ENCODE results near the gene MAN2A1.
"Not testable (repeated sequence)": the region's sequence is repeated elsewhere in the genome, so short reads cannot be mapped to it uniquely, and the experiment has no call there.

The MAN2A1 gene

DNA sequence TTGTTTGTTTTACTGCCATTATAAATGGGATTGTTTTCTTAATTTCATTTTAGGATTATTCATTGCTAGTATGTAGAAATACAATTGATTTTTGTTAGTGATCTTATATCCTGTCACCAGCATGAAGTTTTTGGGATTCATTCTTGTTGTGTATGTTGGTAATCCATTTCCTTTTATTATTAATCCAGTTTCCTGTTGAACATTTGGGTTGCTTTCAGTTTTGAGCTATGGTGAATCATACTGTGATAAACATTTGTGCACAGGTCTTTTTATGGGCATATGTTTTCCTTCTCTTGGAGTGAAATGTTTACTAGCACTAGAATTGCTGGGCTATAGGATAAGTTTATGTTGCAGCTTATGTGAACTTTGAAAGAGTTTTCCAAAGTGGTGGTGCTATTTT, 69.6 kb downstream of the MAN2A1 start:
- no peak for DNase-seq

DNA sequence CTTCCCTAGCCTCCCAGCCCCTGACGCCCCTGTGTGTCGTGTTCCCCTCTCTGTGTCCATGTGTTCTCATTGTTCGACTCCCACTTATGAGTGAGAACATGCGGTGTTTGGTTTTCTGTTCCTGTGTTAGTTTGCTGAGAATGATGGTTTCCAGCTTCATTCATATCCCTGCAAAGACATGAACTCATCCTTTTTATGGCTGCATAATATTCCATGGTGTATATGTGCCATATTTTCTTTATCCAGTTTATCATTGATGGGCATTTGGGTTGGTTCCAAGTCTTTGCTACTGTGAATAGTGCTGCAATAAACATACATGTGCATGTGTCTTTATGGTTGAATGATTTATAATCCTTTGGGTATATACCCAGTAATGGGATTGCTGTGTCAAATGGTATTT, 70.4 kb downstream of the MAN2A1 start:
- DNase-seq, result not testable (repeated sequence)

DNA sequence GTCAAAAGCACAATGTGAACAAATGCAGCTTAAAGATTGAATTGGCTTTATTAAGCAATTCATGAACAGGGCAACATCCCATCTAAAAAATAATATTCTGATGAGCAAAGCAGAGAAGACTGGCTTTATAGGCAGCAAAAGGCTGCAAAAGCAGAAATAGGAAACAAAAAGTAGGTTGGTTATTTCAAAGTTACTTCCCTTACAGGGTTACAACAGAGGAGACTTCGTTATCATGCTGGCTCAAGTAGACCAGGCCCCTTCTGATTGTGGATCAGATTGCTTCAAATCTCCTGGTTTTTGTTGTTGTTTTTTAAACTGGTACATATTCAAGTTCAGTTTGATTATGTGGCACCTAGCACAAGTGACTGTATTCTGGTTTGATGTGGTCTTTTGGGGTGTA, 73.1 kb downstream of the MAN2A1 start:
- DNase-seq, result no peak

DNA sequence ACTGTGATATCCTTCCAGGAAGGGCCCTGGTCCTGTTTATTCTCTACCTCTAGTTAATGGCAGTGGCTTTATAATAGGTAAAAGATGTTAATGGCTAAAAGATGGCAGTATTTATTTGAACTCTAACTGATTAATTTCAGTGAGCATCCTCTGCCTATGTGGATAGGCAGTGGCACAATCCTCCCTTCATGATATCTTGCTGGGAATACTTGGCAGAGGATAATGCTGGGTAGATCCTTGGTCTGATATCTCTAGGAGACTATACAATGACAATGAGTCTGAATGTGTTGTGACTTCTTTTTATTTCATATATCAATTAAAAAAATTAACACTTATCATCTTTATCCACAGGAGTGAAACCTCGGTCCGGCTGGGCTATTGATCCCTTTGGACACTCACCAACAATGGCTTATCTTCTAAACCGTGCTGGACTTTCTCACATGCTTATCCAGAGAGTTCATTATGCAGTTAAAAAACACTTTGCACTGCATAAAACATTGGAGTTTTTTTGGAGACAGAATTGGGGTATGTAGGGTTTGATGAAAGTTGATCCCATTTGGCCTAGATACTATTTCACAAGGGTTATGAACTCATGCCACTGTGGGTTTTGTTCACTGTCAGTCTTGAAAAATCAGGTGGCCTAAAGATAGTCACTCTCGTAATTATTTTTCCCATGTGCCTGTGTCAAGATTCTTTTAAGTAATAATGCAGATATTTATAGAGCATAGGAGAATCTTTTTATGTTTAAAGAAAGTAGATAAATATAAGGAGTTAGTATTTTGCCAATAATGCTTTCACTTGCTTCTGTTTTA, 77.7 kb downstream of the MAN2A1 start:
- no peak for DNase-seq

DNA sequence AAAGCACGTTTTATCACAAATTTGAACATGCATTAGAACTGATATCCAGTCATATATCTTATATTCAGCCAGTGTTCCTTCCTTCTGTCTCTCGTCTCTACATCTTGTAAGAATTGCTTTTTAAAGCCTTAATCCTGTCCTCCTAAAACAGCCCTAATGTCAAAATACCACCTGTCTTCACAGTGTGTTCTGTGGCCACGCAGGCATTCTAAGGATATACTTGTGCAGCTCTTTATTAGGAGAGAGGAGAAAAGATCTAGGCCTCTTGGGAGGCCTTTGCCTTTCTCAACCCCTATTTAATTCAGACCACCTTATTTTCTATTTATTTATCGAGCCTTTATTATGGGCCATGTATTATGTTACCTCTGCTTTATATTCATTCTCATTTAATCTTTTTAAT, 78.3 kb downstream of the MAN2A1 start:
- DNase-seq, result no peak

DNA sequence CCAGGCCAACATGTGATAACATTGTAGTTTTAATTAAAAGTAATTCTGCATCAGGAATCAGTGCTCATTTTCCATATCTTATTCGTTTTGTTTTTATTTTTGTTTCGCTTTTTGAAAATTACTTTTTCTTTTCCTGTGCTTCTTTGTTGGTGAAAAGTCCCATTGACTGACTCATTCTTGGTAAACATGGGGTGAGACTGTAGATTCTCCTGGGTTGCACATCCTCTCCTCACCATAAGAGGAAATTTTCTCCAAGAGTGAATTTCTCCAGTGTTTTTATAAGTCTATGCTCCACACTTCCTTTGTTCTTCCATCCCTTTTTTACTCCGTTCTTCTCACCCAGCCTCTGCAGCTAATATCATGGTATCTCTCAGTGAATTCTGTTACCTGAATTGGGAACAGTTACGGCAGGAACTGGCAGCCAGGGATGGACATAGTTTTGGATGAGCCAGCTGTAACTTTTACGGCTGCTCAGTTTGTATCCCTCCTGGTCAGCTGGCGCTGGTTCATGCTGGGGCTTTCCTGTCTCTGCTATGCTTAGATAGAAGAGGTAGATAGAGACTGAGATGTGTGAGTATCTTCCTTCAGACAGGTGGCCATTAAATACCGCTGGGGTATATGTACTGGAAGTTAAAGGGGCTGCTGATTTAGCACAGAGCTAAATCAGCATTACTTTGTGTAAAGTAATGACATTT, 80.0 kb downstream of the MAN2A1 start:
- no peak for DNase-seq

DNA sequence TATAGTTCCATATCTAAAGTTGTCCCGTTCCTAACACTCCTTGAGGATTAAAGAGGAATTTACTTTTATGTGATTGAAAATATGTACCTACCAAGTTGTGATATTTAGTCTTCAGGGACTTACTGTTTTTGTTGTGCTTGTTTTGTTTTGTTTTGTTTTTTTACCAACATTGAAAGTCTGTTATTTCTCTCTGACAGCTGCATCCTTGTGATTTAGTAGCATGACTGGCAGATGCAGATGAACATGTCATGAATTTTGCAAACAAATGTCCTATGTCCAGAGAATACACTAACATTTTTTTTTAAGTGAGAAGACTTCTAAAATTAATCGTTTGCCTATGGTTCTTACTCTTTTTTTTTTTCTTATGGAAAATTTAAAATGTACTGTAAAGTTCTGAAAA, 85.4 kb downstream of the MAN2A1 start:
- no peak for DNase-seq

DNA sequence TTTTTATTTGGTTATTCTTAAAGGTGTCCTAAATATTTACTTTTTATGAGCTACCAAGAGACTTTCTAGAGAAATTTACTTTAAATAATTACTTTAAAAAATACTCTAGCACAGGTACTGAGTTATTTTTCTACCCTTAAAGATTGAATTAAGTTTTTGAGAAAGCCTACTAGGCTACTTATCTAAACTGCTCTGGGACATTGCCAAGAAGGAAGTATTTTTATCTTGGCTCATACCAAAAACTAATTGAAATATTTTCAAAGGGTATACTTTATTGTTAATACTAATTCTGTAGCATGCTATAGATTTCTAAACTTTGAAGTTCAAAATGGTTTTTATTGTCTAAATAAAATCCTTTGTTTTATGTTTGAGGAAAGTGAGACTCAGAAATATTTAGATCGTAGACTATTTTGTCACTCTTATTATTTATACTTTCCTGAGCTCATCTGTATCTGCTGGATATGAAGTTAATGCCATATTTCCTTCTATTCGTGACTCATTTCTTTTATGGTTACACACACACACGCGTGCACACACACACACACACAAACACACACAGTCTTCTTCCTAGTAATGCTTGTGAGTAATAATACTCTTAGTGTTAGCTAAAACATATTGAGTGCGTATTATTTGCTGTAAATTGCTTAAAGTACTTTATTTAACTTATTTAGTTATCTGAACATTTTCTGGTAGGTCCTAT, 89.5 kb downstream of the MAN2A1 start:
- DNase-seq, result no peak

DNA sequence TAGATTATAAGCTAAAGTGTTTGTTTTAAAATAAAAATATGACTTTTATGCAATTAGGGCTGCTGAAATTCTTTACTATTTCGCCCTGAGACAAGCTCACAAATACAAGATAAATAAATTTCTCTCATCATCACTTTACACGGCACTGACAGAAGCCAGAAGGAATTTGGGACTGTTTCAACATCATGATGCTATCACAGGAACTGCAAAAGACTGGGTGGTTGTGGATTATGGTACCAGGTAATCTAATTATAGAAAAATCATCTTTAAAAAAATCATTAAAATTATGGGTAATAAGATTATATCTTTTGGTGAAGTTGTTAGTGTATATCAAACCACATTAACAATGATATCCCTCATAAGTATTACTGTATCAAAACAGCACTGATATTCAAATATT, 95.0 kb downstream of the MAN2A1 start:
- no peak for DNase-seq

DNA sequence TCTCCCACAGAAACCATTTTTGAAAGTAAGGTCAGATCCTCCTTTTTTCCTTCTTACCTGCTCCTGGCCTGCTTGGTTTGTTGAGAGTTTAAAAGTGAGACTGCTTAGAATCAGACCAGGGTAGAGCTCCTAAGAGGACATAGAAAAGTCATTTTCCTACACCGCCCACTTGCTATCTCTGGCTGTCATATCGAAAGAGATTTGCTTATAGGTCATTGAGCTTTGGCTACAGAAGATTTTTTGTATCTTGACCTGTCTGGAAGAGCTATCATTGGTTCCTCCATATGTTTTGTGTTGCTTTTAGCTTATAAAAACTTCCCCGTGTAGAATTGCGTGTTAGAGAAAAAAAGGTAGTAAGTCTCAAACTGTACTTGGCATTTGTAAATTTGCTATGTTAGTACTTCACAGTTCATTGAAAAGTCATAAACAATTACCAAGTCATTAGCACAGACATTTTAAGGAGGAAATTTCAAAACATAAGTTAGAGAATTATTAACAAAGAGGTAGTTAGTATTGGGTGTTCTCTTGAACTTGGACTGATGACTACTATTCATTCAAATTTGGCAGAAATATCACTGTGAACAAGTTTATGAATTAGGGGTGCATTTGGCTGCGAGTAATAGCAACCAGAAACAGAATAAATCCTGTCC, 96.6 kb downstream of the MAN2A1 start:
- no peak for DNase-seq

DNA sequence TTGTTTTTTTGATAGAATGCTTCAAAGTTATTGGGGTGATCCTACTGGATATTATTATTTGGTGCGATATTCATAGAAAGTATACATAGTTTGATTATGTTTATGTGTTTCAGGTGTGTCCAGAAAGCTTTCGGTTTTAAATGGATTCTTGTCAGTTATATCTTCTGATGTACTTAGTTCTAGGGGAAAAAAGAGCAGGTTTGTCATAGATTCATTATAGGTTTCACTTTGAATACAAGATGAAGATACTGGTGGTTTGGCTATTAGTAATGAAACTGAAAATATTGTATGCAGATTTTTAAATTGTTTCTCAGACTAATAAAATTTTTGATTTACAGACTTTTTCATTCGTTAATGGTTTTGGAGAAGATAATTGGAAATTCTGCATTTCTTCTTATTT, 98.9 kb downstream of the MAN2A1 start:
- no peak for DNase-seq

DNA sequence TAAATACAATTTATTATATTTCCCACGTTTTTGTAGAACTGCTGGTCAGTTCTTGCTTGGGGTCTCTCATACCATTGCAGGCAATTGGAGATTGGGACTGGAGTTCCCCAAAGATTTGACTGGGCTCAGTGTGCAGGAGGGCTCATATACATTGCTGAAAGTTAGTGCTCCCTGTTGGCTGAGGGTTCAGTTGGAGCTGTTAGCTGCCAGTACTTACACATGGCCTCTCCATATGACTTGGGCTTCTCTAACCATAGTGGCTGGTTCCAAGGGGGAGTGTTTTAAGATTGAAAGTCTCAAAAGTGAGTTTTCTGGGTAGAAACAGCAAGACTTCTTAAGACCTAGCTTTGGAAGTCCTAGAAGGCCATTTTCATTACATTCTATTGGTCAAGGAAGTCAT, 102.9 kb downstream of the MAN2A1 start:
- no peak for DNase-seq

DNA sequence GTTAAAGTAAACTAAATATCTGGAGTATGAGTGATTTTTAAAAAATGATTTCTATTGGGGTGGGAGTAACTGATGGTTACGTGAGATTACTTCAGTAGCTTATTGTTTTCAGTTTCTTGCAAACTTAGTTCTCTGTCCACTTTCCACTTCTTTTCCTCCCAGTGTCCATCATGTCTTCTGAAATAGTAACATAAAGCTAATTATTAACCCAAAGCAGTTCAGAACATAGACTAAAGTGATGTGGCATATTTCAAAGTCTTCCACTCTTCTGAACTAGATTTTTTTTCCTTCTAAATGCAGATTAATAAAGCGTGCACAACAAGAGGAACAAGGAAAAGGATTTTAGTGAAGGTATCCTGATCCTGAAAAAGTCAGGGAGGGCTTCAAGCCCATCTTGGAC, 114.1 kb downstream of the MAN2A1 start:
- DNase-seq, result no peak

DNA sequence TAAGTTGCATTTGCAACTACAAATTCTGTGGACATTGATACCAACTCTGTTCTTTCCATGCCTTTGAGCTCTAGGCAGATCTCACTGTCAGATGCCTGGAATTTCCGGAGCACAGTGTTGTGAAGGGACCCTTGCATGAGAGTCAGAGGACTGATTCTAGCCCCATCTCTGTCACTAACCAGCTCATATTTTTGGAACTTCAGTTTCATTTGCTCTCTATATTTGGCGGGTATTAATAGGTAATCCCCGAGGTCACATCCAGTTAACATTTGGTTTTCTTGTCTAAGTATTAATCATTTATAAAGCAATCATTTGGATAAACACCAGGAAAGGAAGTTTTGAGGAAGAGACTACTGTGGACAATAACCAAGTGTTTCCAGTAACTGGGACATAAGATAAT, 115.7 kb downstream of the MAN2A1 start:
- DNase-seq, result no peak

DNA sequence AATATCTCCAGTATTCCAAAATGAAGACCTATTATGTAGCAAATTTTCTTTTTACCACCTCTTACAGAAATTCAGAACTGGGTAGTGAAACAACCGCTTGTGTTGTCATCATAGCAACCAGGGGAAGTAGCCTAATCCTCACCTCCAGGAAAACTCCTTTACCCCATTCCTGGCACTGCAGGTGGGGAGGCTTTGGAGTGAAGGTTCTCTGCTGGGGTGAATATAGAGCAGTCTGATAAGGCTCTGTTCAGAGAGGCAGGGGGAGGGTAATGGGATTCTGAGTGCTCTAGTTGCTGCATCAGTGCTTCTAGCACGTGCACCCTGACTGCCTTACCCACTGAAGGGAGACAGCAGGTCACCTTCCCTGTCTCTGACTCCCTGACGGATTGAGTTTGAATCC, 116.2 kb downstream of the MAN2A1 start:
- no peak for DNase-seq

DNA sequence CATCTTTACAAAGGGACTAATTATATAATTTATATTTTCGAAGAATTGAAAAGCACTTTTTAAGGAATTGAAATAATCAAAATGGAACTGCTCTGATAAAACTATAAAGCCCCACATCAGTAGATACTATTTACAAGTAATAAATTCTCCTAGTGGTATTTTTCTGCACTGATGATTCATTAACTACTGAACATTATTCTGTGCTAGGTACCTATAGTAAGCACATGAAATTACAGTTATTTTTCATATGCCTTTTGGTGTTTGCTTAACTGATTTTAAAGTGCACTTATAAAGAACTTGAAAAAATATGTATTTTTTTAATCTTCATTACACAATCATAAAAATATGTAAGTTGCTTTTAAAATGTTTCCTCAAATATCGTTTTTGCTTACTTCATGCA, 123.0 kb downstream of the MAN2A1 start:
- DNase-seq, result no peak

DNA sequence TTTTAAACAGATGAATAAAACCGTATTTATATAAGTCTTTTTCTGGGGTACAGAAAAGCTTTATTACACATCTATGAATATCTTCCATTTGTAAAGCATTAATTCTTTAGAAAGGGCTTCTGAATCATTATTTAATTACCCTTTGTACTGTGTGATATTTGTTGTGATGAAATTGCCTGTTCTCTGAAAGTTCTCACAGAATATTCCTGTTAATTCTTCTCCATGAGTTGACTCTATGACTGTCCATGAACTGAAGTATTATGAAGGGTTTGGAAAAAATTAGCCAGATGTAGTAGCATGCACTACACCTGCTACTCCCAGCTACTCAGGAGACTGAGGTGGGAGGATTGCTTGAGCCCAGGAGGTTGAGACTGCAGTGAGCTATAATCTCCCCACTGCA, 127.0 kb downstream of the MAN2A1 start:
- DNase-seq, result no peak

DNA sequence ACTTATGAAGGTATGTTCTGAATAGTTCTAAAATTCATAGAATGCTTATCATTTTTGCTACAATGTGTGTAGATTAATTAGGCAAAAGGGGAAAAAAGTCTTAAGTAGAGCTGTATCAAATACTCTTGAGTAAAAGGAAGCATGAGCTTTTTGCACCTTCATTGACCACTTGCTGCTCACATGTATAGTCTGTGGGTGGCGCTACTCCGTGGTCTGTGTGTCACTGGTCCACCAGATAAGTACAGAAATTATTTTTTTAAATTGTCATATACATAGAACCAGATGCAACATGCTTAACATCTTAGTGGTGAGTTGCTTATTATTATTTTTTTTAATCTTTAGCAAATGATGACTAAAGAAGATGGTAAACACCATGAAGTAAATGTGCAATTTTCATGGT, 130.2 kb downstream of the MAN2A1 start:
- DNase-seq, result no peak

DNA sequence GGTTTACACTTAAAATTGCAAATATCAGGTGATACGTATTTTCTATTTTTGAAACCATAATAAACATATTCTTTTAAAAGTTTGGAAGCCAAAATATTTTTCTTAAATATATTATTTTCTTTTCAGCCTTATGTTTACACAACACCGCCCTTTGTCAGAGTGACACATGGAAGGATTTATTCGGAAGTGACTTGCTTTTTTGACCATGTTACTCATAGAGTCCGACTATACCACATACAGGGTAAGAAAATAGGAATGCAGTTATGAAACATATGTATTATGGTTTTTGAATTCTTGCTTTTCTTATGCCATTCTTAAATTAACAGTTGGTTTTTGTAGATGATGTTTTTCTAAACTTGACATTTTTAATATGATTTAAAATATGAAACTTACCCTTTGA, 133.9 kb downstream of the MAN2A1 start:
- no peak for DNase-seq

DNA sequence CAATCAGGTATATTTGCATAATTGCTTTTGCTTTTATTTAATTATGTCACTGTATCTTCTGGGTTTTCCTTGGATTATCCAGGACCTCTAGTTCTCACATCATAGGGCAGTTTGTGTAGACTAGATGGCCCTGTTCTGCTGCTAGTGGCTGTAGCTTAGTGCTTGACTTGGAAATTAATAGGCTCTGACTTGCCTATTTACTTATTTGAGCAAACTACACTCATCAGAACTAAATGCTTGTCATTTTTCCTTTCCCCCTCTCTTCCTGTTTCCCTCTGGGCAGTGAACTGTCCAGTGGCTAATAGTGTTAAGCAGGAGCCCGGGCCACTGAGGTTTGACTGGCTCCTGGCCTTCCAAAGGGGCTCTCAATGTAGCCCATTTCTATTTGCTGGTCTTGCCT, 135.7 kb downstream of the MAN2A1 start:
- DNase-seq, result no peak

DNA sequence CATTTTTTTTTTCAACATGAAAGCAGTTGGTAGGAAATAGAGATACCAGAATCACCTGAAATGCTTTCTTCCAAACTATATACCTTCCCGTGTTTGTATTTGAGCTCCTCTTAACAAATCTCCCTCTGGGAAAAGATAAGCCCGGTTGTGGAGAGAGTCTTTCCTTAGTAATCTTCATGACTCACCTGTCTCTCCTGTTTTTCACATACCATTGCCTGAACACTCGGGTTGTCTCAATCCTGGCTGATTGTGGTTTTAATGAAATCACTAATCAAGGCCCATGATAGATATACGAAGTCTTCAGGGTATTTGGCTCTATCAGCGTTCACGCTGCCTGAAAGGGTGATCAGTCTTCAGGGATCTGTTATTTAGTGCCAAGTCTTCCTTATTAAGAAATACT, 136.7 kb downstream of the MAN2A1 start:
- no peak for DNase-seq

DNA sequence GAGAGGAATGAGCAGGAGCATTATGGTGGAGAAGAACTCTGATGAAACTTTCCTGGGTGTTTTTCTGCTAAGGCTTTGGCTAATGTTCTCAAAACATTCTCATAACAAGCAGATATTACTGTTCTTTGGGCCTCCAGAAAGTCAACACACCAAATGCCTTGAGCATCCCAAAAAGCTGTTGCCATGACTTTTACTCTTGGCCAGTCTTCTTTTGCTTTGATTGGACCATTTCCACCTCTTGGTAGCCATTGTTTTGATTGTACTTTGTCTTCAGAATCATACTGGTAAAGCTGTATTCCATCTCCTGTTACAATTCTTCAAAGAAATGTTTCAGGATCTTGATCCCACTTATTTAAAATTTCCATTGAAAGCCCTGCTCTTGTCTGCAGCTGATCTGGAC, 139.6 kb downstream of the MAN2A1 start:
- no peak for DNase-seq

DNA sequence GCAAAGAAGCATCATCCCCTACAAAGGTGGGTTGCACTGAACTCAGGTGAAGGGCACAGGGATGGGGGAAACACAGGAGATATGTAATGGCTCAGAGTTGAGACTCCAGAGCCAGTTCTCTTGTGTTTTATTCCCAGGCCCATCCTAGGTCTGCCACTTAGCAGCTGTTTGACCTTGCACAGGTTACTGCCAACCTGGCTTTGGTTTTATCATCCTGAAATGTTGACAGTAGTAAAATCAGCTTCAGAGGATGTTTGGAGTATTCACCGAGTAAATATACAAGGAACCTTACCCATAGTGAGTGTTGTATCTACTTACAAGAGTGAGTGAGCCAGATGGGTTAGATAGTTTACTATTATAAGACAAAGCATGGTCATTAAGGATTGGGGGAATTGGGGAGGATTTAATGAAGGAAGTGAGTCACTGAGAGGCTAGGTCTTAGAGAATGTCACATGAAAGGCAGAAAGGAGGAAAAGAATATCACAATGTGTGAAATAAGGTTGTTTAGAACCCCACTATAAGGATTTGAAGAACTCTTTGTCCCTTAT, 141.3 kb downstream of the MAN2A1 start:
- no peak for DNase-seq
